DND-41 (cell line): ENCODE results near the gene TECPR1.

Experiments used
- ATAC-seq: fragments of 200-7000 bp; cut with Tn5 transposase; 3 replicates; pipeline ENCODE4 v1.9.1; 2021; ENCODE audit warnings: low read depth; ENCODE audit not compliant: insufficient read depth
- DNase-seq: peaks from one replicate; pipeline ENCODE4 v3.0.0-alpha.2; 2020
- H2AFZ ChIP-seq: 2 replicates; pipeline ENCODE4 v1.6.0; 2012; ENCODE audit warnings: low read depth, low read length
- H3K27ac ChIP-seq: 2 replicates; pipeline ENCODE4 v1.5.1; 2012; ENCODE audit warnings: low read length, inconsistent platforms
- H3K27me3 ChIP-seq: fragments of 200-600 bp; sonication (generic); 2 replicates; pipeline ENCODE4 v1.6.0; 2012; ENCODE audit warnings: low read length, mild to moderate bottlenecking, inconsistent platforms; ENCODE audit not compliant: insufficient read depth, poor library complexity
- H3K36me3 ChIP-seq: 2 replicates; pipeline ENCODE4 v1.5.1; 2012; ENCODE audit warnings: low read length, inconsistent platforms; ENCODE audit not compliant: insufficient read depth
- H3K4me1 ChIP-seq: 2 replicates; pipeline ENCODE4 v1.5.1; 2012; ENCODE audit warnings: mild to moderate bottlenecking, low read length; ENCODE audit not compliant: insufficient read depth
- H3K4me2 ChIP-seq: 2 replicates; pipeline ENCODE4 v1.6.0; 2012; ENCODE audit warnings: mild to moderate bottlenecking, moderate library complexity, low read length, inconsistent platforms; ENCODE audit not compliant: insufficient read depth
- H3K4me3 ChIP-seq, 2 experiments: fragments of 200-600 bp in 1 of 2; shearing (Covaris generic) in 1 of 2; 2 replicates each; pipeline ENCODE4 v1.5.1; 2012 to 2016; ENCODE audit warnings: inconsistent platforms in 2 of 2, low read length in 2 of 2, mild to moderate bottlenecking in 2 of 2, low read depth in 1 of 2, moderate library complexity in 1 of 2
- H3K79me2 ChIP-seq: 2 replicates; pipeline ENCODE4 v1.6.0; 2012; ENCODE audit warnings: low read length, inconsistent platforms; ENCODE audit not compliant: insufficient read depth
- H3K9ac ChIP-seq: 2 replicates; pipeline ENCODE4 v1.6.0; 2012; ENCODE audit warnings: low read depth, mild to moderate bottlenecking, inconsistent platforms, low read length, moderate library complexity
- H3K9me3 ChIP-seq: 2 replicates; pipeline ENCODE4 v1.5.1; 2012; ENCODE audit warnings: low read length, moderate library complexity, mild to moderate bottlenecking, inconsistent platforms; ENCODE audit not compliant: insufficient read depth, severe bottlenecking
- H4K20me1 ChIP-seq: 2 replicates; pipeline ENCODE4 v1.6.0; 2012; ENCODE audit warnings: low read length; ENCODE audit not compliant: insufficient read depth
- CTCF ChIP-seq: IDR thresholded peaks from 2 replicates; pipeline ENCODE4 v1.5.1; 2012; ENCODE audit warnings: borderline replicate concordance, low read length, moderate library complexity, mild to moderate bottlenecking; ENCODE audit not compliant: poor library complexity, severe bottlenecking; ENCODE audit errors: extremely low read depth
- EZH2 ChIP-seq: IDR thresholded peaks from 3 replicates; pipeline ENCODE4 v1.6.1; 2012; ENCODE audit warnings: borderline replicate concordance, low read depth, mild to moderate bottlenecking, moderate library complexity, low read length, inconsistent platforms; ENCODE audit not compliant: severe bottlenecking

Gene TECPR1

GRCh38 chr7:98234429-98235147, 17.4 kb downstream of the TECPR1 start:
- no peak for DNase-seq
- Histone ChIP-seq H3K4me2 (no peak overlapping the region), H2AFZ (no peak overlapping the region), H3K27ac (no peak overlapping the region), H3K4me1 (no peaks in the 10 kb centered on the region), H3K9me3 (no peaks in the 10 kb centered on the region), H3K79me2 (no peaks in the 10 kb centered on the region), H3K36me3 (peaks cover 17% of the 10 kb centered on the region), H3K4me3 (no peak overlapping the region), H3K27me3 (no peaks in the 10 kb centered on the region), H3K9ac (no peak overlapping the region), H4K20me1 (no peaks in the 10 kb centered on the region)
- no peak for ATAC-seq
- no peak for TF ChIP-seq EZH2
- no peak for TF ChIP-seq CTCF

- TF ChIP-seq EZH2 (no peak), CTCF (no peak)
- Histone ChIP-seq H3K9me3 (no peaks in the 10 kb centered on the region), H3K9ac (no peak overlapping the region), H3K4me2 (no peak overlapping the region), H3K36me3 (peaks cover 16% of the 10 kb centered on the region), H3K4me1 (no peaks in the 10 kb centered on the region), H4K20me1 (no peaks in the 10 kb centered on the region), H3K27ac (no peak overlapping the region), H3K27me3 (no peaks in the 10 kb centered on the region), H3K4me3 (no peak overlapping the region), H3K79me2 (no peaks in the 10 kb centered on the region), H2AFZ (no peak overlapping the region)
- ATAC-seq (no peak), DNase-seq (no peak)
These were observed 18.6 kb downstream of the TECPR1 start for GRCh38 chr7:98233219-98234070.

- H3K27ac ChIP-seq: no peak overlapping the region
These were observed 19.2 kb downstream of the TECPR1 start for GRCh38 chr7:98232799-98233198.

More at GRCh38 chr7:98232799-98233198, 19.2 kb downstream of the TECPR1 start:
- no peaks in the 10 kb centered on the region for H3K4me1 ChIP-seq
- no peaks in the 10 kb centered on the region for H3K79me2 ChIP-seq
- no peak for TF ChIP-seq CTCF
- no peak for TF ChIP-seq EZH2
- H3K36me3 ChIP-seq: peaks cover 17% of the 10 kb centered on the region
- H3K9me3 ChIP-seq: no peaks in the 10 kb centered on the region
- H3K4me3 ChIP-seq: no peak overlapping the region
- no peak overlapping the region for H2AFZ ChIP-seq
- ATAC-seq (no peak), DNase-seq (no peak)
- no peak overlapping the region for H3K4me2 ChIP-seq
- no peaks in the 10 kb centered on the region for H4K20me1 ChIP-seq
- H3K27me3 ChIP-seq: no peaks in the 10 kb centered on the region
- no peak overlapping the region for H3K9ac ChIP-seq
